ELR (cell line): ENCODE measurements around the gene UBXN6.

Experiments used
- DNase-seq: peaks from one replicate; pipeline ENCODE4 v3.0.0-alpha.2; 2015; ENCODE audit warnings: low read depth

The UBXN6 gene

GRCh38 chr19:4409123-4409933 lies 48.3 kb downstream of the UBXN6 start:
- no peak for DNase-seq

- DNase-seq, result no peak
Observed at GRCh38 chr19:4406626-4407025, 51.0 kb downstream of the UBXN6 start.

- DNase-seq, result no peak
Observed at GRCh38 chr19:4405977-4406376, 51.6 kb downstream of the UBXN6 start.

- peak; percentile 39 for DNase-seq
Observed at GRCh38 chr19:4403005-4403761, 54.4 kb downstream of the UBXN6 start.

- peak; percentile 100 for DNase-seq
Observed at GRCh38 chr19:4402171-4403004, 55.2 kb downstream of the UBXN6 start, which contains the start of gene CHAF1A. Gene CHAF1A, plus strand, starts transcription at chr19:4402640. Its CDS starts 123 bp downstream, at chr19:4402763.

- no peak for DNase-seq
Observed at GRCh38 chr19:4401769-4402170, 55.8 kb downstream of the UBXN6 start.

GRCh38 chr19:4400135-4400936 lies 57.3 kb downstream of the UBXN6 start, which contains the start of gene SH3GL1:
Gene SH3GL1, minus strand, starts transcription at chr19:4400547. Its CDS starts 179 bp downstream, at chr19:4400368.
- DNase-seq, result peak; percentile 92

- peak; percentile 44 for DNase-seq
Observed at GRCh38 chr19:4399812-4400134, 57.8 kb downstream of the UBXN6 start.

GRCh38 chr19:4396949-4397783 lies 60.4 kb downstream of the UBXN6 start:
- DNase-seq, result no peak
